Measurements from ENCODE around the gene PPP1R7.
"Not testable (repeated sequence)": the region's sequence is repeated elsewhere in the genome, so short reads cannot be mapped to it uniquely, and the experiment has no call there.

PPP1R7 gene

GRCh38 chr2:241177526-241178334, 27.5 kb downstream of the PPP1R7 start:
- DNase-seq, result no peak

GRCh38 chr2:241178961-241179360, 28.7 kb downstream of the PPP1R7 start:
- DNase-seq, result no peak

- no peak for DNase-seq
These were observed 29.6 kb downstream of the PPP1R7 start for GRCh38 chr2:241179899-241180298.

GRCh38 chr2:241180495-241180894, 30.2 kb downstream of the PPP1R7 start:
- DNase-seq, result no peak

- DNase-seq, result no peak
These were observed 31.9 kb downstream of the PPP1R7 start for GRCh38 chr2:241182126-241182525.

- no peak for DNase-seq
These were observed 32.4 kb downstream of the PPP1R7 start for GRCh38 chr2:241182531-241183133.

- DNase-seq, result no peak
These were observed 33.0 kb downstream of the PPP1R7 start for GRCh38 chr2:241183221-241183620.

GRCh38 chr2:241184901-241185300, 34.6 kb downstream of the PPP1R7 start:
- DNase-seq, result no peak

- DNase-seq, result no peak
These were observed 35.7 kb downstream of the PPP1R7 start for GRCh38 chr2:241185961-241186360.

GRCh38 chr2:241187101-241187917, 37.0 kb downstream of the PPP1R7 start:
- DNase-seq, result no peak

- no peak for DNase-seq
These were observed 37.6 kb downstream of the PPP1R7 start for GRCh38 chr2:241187918-241188234.

GRCh38 chr2:241188361-241189092, 38.3 kb downstream of the PPP1R7 start, which contains the start of gene ANO7:
Gene ANO7, plus strand, starts transcription at chr2:241188677. Its CDS starts 1,387 bp downstream, at chr2:241190064.
- DNase-seq, result peak; percentile 27

- DNase-seq, result no peak
These were observed 39.0 kb downstream of the PPP1R7 start for GRCh38 chr2:241189093-241189855.

- no peak for DNase-seq
These were observed 39.6 kb downstream of the PPP1R7 start for GRCh38 chr2:241189856-241190201.

GRCh38 chr2:241190291-241190981, 40.2 kb downstream of the PPP1R7 start:
- no peak for DNase-seq

GRCh38 chr2:241191081-241191480, 40.8 kb downstream of the PPP1R7 start:
- no peak for DNase-seq

- no peak for DNase-seq
These were observed 43.0 kb downstream of the PPP1R7 start for GRCh38 chr2:241193271-241193670.

GRCh38 chr2:241194811-241195210, 44.5 kb downstream of the PPP1R7 start:
- no peak for DNase-seq

- DNase-seq, result no peak
These were observed 45.4 kb downstream of the PPP1R7 start for GRCh38 chr2:241195506-241196130.

GRCh38 chr2:241197246-241197645, 47.0 kb downstream of the PPP1R7 start:
- not testable (repeated sequence) for DNase-seq

- no peak for DNase-seq
These were observed 47.7 kb downstream of the PPP1R7 start for GRCh38 chr2:241197947-241198346.

Measured in NCI-H748 treated with DMSO at 0.1 percent for 48 hours (cell line).